ENCODE data around the gene NCBP2L.

DNA sequence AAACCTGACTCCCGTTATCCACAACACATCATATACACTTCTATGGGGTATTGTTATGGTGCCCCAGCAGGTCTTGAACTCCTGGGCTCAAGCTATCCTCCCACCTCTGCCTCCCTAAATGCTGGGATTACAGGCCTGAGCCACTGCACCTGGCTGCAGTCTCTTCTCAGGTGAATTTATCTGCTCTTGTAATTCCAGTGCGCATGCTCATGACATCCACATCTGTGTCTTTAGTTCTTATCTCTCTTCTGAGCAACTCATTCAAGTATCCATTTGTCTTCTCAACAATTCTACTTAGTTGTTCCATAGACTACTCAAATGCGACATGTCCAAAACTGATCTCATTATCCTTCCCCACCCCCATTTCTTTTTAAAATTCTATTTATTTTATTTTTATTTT lies 27.6 kb downstream of the NCBP2L start:
- TF ChIP-seq, protein P1, sequence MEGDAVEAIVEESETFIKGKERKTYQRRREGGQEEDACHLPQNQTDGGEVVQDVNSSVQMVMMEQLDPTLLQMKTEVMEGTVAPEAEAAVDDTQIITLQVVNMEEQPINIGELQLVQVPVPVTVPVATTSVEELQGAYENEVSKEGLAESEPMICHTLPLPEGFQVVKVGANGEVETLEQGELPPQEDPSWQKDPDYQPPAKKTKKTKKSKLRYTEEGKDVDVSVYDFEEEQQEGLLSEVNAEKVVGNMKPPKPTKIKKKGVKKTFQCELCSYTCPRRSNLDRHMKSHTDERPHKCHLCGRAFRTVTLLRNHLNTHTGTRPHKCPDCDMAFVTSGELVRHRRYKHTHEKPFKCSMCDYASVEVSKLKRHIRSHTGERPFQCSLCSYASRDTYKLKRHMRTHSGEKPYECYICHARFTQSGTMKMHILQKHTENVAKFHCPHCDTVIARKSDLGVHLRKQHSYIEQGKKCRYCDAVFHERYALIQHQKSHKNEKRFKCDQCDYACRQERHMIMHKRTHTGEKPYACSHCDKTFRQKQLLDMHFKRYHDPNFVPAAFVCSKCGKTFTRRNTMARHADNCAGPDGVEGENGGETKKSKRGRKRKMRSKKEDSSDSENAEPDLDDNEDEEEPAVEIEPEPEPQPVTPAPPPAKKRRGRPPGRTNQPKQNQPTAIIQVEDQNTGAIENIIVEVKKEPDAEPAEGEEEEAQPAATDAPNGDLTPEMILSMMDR (IDR thresholded peaks at IDR 0.05) = no peak
- no peak for TF ChIP-seq GRHL2 (CRISPR knock-in tag; IDR thresholded peaks at IDR 0.05; ENCODE audit: insufficient replicate concordance, severe bottlenecking)
- TF ChIP-seq, protein P2, sequence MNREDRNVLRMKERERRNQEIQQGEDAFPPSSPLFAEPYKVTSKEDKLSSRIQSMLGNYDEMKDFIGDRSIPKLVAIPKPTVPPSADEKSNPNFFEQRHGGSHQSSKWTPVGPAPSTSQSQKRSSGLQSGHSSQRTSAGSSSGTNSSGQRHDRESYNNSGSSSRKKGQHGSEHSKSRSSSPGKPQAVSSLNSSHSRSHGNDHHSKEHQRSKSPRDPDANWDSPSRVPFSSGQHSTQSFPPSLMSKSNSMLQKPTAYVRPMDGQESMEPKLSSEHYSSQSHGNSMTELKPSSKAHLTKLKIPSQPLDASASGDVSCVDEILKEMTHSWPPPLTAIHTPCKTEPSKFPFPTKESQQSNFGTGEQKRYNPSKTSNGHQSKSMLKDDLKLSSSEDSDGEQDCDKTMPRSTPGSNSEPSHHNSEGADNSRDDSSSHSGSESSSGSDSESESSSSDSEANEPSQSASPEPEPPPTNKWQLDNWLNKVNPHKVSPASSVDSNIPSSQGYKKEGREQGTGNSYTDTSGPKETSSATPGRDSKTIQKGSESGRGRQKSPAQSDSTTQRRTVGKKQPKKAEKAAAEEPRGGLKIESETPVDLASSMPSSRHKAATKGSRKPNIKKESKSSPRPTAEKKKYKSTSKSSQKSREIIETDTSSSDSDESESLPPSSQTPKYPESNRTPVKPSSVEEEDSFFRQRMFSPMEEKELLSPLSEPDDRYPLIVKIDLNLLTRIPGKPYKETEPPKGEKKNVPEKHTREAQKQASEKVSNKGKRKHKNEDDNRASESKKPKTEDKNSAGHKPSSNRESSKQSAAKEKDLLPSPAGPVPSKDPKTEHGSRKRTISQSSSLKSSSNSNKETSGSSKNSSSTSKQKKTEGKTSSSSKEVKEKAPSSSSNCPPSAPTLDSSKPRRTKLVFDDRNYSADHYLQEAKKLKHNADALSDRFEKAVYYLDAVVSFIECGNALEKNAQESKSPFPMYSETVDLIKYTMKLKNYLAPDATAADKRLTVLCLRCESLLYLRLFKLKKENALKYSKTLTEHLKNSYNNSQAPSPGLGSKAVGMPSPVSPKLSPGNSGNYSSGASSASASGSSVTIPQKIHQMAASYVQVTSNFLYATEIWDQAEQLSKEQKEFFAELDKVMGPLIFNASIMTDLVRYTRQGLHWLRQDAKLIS (CRISPR knock-in tag; IDR thresholded peaks at IDR 0.05; ENCODE audit: borderline replicate concordance) = no peak
- no peak for TF ChIP-seq FOXP1 (CRISPR knock-in tag; IDR thresholded peaks at IDR 0.05; ENCODE audit: borderline replicate concordance)
- TF ChIP-seq NR2C2 (CRISPR knock-in tag; IDR thresholded peaks at IDR 0.05) = no peak
- TF ChIP-seq, protein P3, sequence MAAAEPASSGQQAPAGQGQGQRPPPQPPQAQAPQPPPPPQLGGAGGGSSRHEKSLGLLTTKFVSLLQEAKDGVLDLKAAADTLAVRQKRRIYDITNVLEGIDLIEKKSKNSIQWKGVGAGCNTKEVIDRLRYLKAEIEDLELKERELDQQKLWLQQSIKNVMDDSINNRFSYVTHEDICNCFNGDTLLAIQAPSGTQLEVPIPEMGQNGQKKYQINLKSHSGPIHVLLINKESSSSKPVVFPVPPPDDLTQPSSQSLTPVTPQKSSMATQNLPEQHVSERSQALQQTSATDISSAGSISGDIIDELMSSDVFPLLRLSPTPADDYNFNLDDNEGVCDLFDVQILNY (CRISPR knock-in tag; IDR thresholded peaks at IDR 0.05) = no peak
- TF ChIP-seq TEAD4 (CRISPR knock-in tag; IDR thresholded peaks at IDR 0.05) = no peak
- TF ChIP-seq CBFB (CRISPR knock-in tag; IDR thresholded peaks at IDR 0.05; ENCODE audit: low read depth) = no peak
- TF ChIP-seq, protein P4, sequence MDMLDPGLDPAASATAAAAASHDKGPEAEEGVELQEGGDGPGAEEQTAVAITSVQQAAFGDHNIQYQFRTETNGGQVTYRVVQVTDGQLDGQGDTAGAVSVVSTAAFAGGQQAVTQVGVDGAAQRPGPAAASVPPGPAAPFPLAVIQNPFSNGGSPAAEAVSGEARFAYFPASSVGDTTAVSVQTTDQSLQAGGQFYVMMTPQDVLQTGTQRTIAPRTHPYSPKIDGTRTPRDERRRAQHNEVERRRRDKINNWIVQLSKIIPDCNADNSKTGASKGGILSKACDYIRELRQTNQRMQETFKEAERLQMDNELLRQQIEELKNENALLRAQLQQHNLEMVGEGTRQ (CRISPR knock-in tag; IDR thresholded peaks at IDR 0.05) = no peak
- no peak for TF ChIP-seq RELA (CRISPR knock-in tag; IDR thresholded peaks at IDR 0.05; ENCODE audit: borderline replicate concordance)
- no peak for TF ChIP-seq FOXJ3 (CRISPR knock-in tag; IDR thresholded peaks at IDR 0.05; ENCODE audit: borderline replicate concordance)
- no peak for TF ChIP-seq SP1 (CRISPR knock-in tag; conservative IDR thresholded peaks at IDR 0.05)
- TF ChIP-seq, protein P5, sequence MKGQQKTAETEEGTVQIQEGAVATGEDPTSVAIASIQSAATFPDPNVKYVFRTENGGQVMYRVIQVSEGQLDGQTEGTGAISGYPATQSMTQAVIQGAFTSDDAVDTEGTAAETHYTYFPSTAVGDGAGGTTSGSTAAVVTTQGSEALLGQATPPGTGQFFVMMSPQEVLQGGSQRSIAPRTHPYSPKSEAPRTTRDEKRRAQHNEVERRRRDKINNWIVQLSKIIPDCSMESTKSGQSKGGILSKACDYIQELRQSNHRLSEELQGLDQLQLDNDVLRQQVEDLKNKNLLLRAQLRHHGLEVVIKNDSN (CRISPR knock-in tag; IDR thresholded peaks at IDR 0.05) = no peak
- TF ChIP-seq, protein P6, sequence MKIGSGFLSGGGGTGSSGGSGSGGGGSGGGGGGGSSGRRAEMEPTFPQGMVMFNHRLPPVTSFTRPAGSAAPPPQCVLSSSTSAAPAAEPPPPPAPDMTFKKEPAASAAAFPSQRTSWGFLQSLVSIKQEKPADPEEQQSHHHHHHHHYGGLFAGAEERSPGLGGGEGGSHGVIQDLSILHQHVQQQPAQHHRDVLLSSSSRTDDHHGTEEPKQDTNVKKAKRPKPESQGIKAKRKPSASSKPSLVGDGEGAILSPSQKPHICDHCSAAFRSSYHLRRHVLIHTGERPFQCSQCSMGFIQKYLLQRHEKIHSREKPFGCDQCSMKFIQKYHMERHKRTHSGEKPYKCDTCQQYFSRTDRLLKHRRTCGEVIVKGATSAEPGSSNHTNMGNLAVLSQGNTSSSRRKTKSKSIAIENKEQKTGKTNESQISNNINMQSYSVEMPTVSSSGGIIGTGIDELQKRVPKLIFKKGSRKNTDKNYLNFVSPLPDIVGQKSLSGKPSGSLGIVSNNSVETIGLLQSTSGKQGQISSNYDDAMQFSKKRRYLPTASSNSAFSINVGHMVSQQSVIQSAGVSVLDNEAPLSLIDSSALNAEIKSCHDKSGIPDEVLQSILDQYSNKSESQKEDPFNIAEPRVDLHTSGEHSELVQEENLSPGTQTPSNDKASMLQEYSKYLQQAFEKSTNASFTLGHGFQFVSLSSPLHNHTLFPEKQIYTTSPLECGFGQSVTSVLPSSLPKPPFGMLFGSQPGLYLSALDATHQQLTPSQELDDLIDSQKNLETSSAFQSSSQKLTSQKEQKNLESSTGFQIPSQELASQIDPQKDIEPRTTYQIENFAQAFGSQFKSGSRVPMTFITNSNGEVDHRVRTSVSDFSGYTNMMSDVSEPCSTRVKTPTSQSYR (CRISPR knock-in tag; IDR thresholded peaks at IDR 0.05) = no peak
